ENCODE data around the gene CMTM5. TPM values are rescaled to one million over a fixed set of nuclear protein-coding genes. Genes with fewer than 3 reads are reported as not detected.

CMTM5 gene
- total RNA-seq, 4 donors from 2014 or later: not detected

- intact Hi-C loops (cut with DNase I): no loop called here
- TF ChIP-seq CTCF (IDR thresholded peaks at IDR 0.05) (no peak), POLR2A (IDR thresholded peaks at IDR 0.05) (no peak)
- Histone ChIP-seq H3K9me3 (no peaks in the 10 kb centered on the region), H3K4me3 (no peak overlapping the region), H3K4me1 (no peaks in the 10 kb centered on the region), H3K27ac (no peak overlapping the region), H3K27me3 (peaks cover 0 to 62% (median 0%) of the 10 kb centered on the region in 4 donors), H3K36me3 (no peaks in the 10 kb centered on the region)
- DNase-seq: no peak
- 57% methylated on average over 4 to 5 of the region's 5 CpGs for WGBS, 2 donors
Observed at GRCh38 chr14:23408307-23408630, 31.4 kb downstream of the CMTM5 start.

GRCh38 chr14:23409475-23409874, 32.6 kb downstream of the CMTM5 start:
- 20 to 74% methylated on average over 1 to 2 of the region's 2 CpGs for WGBS, 2 donors
- Histone ChIP-seq H3K4me1 (no peaks in the 10 kb centered on the region), H3K4me3 (no peak overlapping the region), H3K27me3 (peaks cover 0 to 52% (median 0%) of the 10 kb centered on the region in 4 donors), H3K27ac (no peak overlapping the region), H3K36me3 (no peaks in the 10 kb centered on the region), H3K9me3 (no peaks in the 10 kb centered on the region)
- DNase-seq: no peak
- no peak for TF ChIP-seq CTCF (IDR thresholded peaks at IDR 0.05)
- intact Hi-C loops (cut with DNase I): no loop called here

- H3K36me3 ChIP-seq: no peaks in the 10 kb centered on the region
- H3K27me3 ChIP-seq: peaks cover 0 to 46% (median 0%) of the 10 kb centered on the region in 4 donors
- no peak for DNase-seq
- intact Hi-C loops (cut with DNase I): no loop called here
- H3K27ac ChIP-seq: no peak overlapping the region
- WGBS, 2 donors: 87 to 90% methylated on average over 8 to 9 of the region's 14 CpGs
- no peaks in the 10 kb centered on the region for H3K4me1 ChIP-seq
- TF ChIP-seq POLR2A (IDR thresholded peaks at IDR 0.05): no peak
- TF ChIP-seq CTCF (IDR thresholded peaks at IDR 0.05): no peak
- no peak overlapping the region for H3K4me3 ChIP-seq
- H3K9me3 ChIP-seq: no peaks in the 10 kb centered on the region
Observed at GRCh38 chr14:23409966-23410635, 33.3 kb downstream of the CMTM5 start.

GRCh38 chr14:23411563-23412525, 35.0 kb downstream of the CMTM5 start:
- Histone ChIP-seq H3K4me3 (no peak overlapping the region), H3K36me3 (no peaks in the 10 kb centered on the region), H3K9me3 (no peaks in the 10 kb centered on the region), H3K4me1 (no peaks in the 10 kb centered on the region), H3K27ac (no peak overlapping the region), H3K27me3 (peaks cover 0 to 28% (median 0%) of the 10 kb centered on the region in 4 donors)
- TF ChIP-seq CTCF (IDR thresholded peaks at IDR 0.05): no peak
- no peak for DNase-seq
- 61 to 83% methylated on average over 6 to 10 of the region's 14 CpGs for WGBS, 2 donors
- intact Hi-C loops (cut with DNase I): no loop called here

GRCh38 chr14:23413681-23414080, 36.8 kb downstream of the CMTM5 start:
- no peak for DNase-seq
- WGBS, 2 donors: 86 to 89% methylated on average over 8 to 10 of the region's 16 CpGs
- no peaks in the 10 kb centered on the region for H3K36me3 ChIP-seq
- no peaks in the 10 kb centered on the region for H3K9me3 ChIP-seq
- no peak for TF ChIP-seq CTCF (IDR thresholded peaks at IDR 0.05)
- TF ChIP-seq POLR2A (IDR thresholded peaks at IDR 0.05): no peak
- intact Hi-C loops (cut with DNase I): no loop called here
- no peaks in the 10 kb centered on the region for H3K4me1 ChIP-seq
- H3K4me3 ChIP-seq: no peak overlapping the region
- no peak overlapping the region for H3K27ac ChIP-seq
- H3K27me3 ChIP-seq: peaks cover 0 to 17% (median 0%) of the 10 kb centered on the region in 4 donors

Data from esophagus squamous epithelium (tissue), 5 donors.